ENCODE data around the gene GBF1.

DNA sequence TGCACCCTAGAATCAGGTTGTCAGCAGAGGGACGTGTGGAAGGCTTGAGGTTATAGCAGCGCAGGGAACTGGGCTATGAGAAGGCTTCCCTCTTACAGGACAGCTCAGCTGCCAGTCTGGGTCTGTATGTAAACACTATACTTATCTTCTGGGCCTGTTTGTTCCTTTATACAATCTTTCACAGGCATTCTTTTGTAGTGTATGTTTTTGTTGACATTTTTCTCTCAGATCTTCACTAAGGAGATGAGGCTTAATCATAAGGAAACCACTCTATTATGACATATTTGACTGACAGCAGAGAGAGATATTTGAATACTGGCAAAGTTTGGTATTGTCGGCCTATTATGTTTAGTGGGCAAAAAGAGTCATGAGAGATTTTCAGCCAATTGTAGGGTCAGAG, 929 bp downstream of the GBF1 start:
- TF ChIP-seq HNF4G (IDR thresholded peaks at IDR 0.05; ENCODE audit: borderline replicate concordance, low read depth, low read length): no peak
- TF ChIP-seq HNF4G (CRISPR knock-in tag; IDR thresholded peaks at IDR 0.05; ENCODE audit: borderline replicate concordance, low read depth): no peak
- no peak for TF ChIP-seq ZSCAN30 (CRISPR knock-in tag; IDR thresholded peaks at IDR 0.05)
- no peak for TF ChIP-seq ZNF788 (CRISPR knock-in tag; IDR thresholded peaks at IDR 0.05; ENCODE audit: borderline replicate concordance)
- no peak for TF ChIP-seq FOXJ3 (CRISPR knock-in tag; IDR thresholded peaks at IDR 0.05; ENCODE audit: borderline replicate concordance)
- TF ChIP-seq SMAD3 (CRISPR knock-in tag; IDR thresholded peaks at IDR 0.05): no peak
- TF ChIP-seq JUND (CRISPR knock-in tag; IDR thresholded peaks at IDR 0.05): no peak
- TF ChIP-seq TEAD2 (CRISPR knock-in tag; IDR thresholded peaks at IDR 0.05): no peak
